ENCODE data around the gene PRDM15.

The PRDM15 gene

GRCh38 chr21:41851090-41851790, 27.9 kb downstream of the PRDM15 start:
- Mint-ChIP-seq H3K27ac (no peak overlapping the region), H3K4me3 (no peak overlapping the region), H3K36me3 (ENCODE audit: low read depth) (peaks cover 36% of the 10 kb centered on the region), H3K9me3 (no peaks in the 10 kb centered on the region), H3K27me3 (ENCODE audit: low read depth) (no peaks in the 10 kb centered on the region), H3K4me1 (no peaks in the 10 kb centered on the region)
- no peak for TF ChIP-seq CTCF (IDR thresholded peaks at IDR 0.05; ENCODE audit: unreplicated experiment in 3 of 3)

GRCh38 chr21:41850085-41850484, 29.1 kb downstream of the PRDM15 start:
- Mint-ChIP-seq H3K27ac (no peak overlapping the region), H3K4me3 (no peak overlapping the region), H3K36me3 (ENCODE audit: low read depth) (peaks cover 34% of the 10 kb centered on the region), H3K27me3 (ENCODE audit: low read depth) (no peaks in the 10 kb centered on the region), H3K9me3 (no peaks in the 10 kb centered on the region), H3K4me1 (no peaks in the 10 kb centered on the region)
- TF ChIP-seq CTCF (IDR thresholded peaks at IDR 0.05; ENCODE audit: unreplicated experiment in 3 of 3) = no peak

GRCh38 chr21:41848958-41849580, 30.1 kb downstream of the PRDM15 start:
- H3K9me3 Mint-ChIP-seq = no peaks in the 10 kb centered on the region
- H3K4me3 Mint-ChIP-seq = no peak overlapping the region
- no peaks in the 10 kb centered on the region for H3K4me1 Mint-ChIP-seq
- H3K27me3 Mint-ChIP-seq (ENCODE audit: low read depth) = no peaks in the 10 kb centered on the region
- H3K27ac Mint-ChIP-seq = no peak overlapping the region
- TF ChIP-seq CTCF (IDR thresholded peaks at IDR 0.05; ENCODE audit: unreplicated experiment in 3 of 3) = no peak
- H3K36me3 Mint-ChIP-seq (ENCODE audit: low read depth) = peaks cover 27% of the 10 kb centered on the region

GRCh38 chr21:41848533-41848932, 30.6 kb downstream of the PRDM15 start:
- no peak overlapping the region for H3K27ac Mint-ChIP-seq
- TF ChIP-seq CTCF (IDR thresholded peaks at IDR 0.05; ENCODE audit: unreplicated experiment in 3 of 3) = no peak
- no peaks in the 10 kb centered on the region for H3K4me1 Mint-ChIP-seq
- no peaks in the 10 kb centered on the region for H3K9me3 Mint-ChIP-seq
- H3K27me3 Mint-ChIP-seq (ENCODE audit: low read depth) = no peaks in the 10 kb centered on the region
- H3K36me3 Mint-ChIP-seq (ENCODE audit: low read depth) = peaks cover 24% of the 10 kb centered on the region
- no peak overlapping the region for H3K4me3 Mint-ChIP-seq

GRCh38 chr21:41847066-41847804, 31.9 kb downstream of the PRDM15 start:
- no peak overlapping the region for H3K4me3 Mint-ChIP-seq
- peaks cover 4% of the 10 kb centered on the region for H3K9me3 Mint-ChIP-seq
- no peaks in the 10 kb centered on the region for H3K4me1 Mint-ChIP-seq
- peaks cover 22% of the 10 kb centered on the region for H3K36me3 Mint-ChIP-seq (ENCODE audit: low read depth)
- H3K27ac Mint-ChIP-seq = no peak overlapping the region
- H3K27me3 Mint-ChIP-seq (ENCODE audit: low read depth) = no peaks in the 10 kb centered on the region
- peak in 1 of 3 experiments; percentile 6 for TF ChIP-seq CTCF (IDR thresholded peaks at IDR 0.05; ENCODE audit: unreplicated experiment in 3 of 3)

All from nephron (organoid).